GM12874 (cell line): ENCODE results near the gene TP53I13.

Experiments
- TF ChIP-seq, protein P1 (sequence below): IDR thresholded peaks from 2 replicates; pipeline ENCODE4 v1.5.1; 2011; ENCODE audit warnings: low read depth, mild to moderate bottlenecking, control low read depth, low read length, moderate library complexity; ENCODE audit not compliant: insufficient read depth

TP53I13 gene

GRCh38 chr17:29585080-29585751 is 16.7 kb downstream of the TP53I13 start:
- TF ChIP-seq, protein P1, sequence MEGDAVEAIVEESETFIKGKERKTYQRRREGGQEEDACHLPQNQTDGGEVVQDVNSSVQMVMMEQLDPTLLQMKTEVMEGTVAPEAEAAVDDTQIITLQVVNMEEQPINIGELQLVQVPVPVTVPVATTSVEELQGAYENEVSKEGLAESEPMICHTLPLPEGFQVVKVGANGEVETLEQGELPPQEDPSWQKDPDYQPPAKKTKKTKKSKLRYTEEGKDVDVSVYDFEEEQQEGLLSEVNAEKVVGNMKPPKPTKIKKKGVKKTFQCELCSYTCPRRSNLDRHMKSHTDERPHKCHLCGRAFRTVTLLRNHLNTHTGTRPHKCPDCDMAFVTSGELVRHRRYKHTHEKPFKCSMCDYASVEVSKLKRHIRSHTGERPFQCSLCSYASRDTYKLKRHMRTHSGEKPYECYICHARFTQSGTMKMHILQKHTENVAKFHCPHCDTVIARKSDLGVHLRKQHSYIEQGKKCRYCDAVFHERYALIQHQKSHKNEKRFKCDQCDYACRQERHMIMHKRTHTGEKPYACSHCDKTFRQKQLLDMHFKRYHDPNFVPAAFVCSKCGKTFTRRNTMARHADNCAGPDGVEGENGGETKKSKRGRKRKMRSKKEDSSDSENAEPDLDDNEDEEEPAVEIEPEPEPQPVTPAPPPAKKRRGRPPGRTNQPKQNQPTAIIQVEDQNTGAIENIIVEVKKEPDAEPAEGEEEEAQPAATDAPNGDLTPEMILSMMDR: peak; percentile 58

- TF ChIP-seq, protein P1: no peak
Measured at GRCh38 chr17:29586676-29587469, 18.4 kb downstream of the TP53I13 start.

DNA sequence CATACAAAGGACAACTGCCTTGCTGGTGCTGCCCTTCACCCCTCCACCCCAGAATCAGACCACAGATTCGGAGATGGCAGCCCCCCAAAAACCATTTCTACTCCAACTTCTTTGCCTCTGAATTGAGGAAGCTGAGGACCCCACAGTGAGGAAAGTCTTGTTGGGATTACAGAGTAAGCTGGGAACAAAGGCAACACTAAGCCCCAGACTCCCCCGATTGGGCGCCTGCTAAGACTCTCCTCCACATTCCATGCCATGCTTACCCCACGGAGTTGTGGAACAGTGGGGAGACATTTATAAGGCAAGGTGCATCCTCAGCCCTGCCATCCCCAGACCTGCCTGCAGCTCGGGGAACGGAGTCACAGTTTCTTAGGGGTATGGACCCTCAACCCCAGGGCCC is 19.1 kb downstream of the TP53I13 start:
- TF ChIP-seq, protein P1: no peak

DNA sequence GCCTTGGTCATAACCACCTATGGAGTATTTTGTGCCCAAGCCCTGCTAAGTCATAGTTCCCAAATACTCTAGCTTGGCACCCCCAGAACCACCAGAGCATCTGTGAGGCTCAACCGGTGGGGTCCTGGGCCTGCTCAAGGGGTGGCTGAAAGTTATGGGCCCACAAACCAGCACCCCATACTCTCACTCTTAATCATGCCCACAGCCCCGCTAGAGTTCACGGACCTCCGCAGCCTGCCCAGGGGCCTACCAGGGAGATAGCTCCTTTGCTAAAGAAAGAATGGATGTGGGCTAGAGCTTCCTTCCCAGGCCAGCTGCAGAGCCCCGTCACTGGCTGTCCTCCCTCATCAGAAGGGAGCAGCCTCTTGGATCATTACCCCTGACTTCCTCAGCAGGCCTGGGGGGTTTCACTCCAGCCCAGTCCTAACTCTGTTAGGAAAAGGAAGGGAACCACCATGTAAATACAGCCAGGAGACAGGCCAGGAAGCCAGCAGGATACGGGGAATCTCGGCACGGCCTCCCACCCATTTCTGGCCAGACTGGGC is 19.6 kb downstream of the TP53I13 start:
- TF ChIP-seq, protein P1: no peak

DNA sequence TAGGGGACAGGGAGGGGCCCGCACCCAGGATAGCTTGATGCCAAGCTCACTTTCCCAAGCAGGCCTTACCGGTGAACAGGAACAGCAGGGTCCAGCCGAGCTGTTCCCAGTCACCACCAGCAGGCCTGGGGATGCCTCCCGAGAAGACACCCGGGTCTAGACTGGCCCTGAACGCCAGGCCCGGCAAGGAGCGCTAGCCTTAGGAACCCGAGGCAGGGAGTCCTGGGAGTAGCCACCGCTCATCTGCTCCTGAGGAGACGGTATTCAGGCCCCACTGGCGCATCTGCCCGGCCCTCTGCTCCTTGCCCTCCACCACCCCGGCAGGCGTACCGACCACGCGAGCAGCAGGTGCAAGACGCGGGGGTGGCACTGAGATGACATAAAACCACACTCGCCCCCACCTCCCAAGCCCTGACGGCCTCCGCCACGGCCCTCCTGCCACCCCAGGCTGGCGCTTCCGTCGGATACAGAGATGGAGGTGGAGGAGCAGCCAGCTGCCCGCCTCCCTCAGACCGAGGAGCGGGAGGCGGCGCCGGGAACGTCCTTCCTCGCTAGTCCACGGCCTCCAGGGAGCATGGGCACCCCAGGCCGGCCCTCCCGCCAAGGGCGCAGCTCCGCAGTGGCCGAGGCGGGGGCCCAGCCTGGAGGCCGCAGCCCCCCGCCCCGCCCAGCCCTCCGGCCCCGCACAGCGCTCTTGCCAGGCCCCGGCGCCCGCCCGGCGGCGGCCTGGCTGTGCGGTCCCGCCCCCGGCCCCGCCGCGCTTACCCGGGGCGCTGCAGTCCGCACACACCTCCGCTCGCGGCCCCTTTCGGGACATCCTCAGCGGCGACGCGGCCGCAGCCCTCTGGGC is 20.3 kb downstream of the TP53I13 start:
- TF ChIP-seq, protein P1: no peak

GRCh38 chr17:29589524-29590410 is 21.3 kb downstream of the TP53I13 start, which contains the start of gene GIT1:
Gene GIT1, minus strand, starts transcription at chr17:29589648. Its CDS starts 270 bp downstream, at chr17:29589378.
- TF ChIP-seq, protein P1: no peak
